C4-2B (cell line): ENCODE data around the gene PSEN1.

Source experiments
- ZFX ChIP-seq: fragments of 450-650 bp; IDR thresholded peaks from 2 replicates; pipeline ENCODE4 v1.6.1; 2017
- TF ChIP-seq, protein P1 (sequence below): fragments of 450-650 bp; conservative IDR thresholded peaks from 2 replicates; pipeline ENCODE4 v1.5.1; 2017; ENCODE audit warnings: mild to moderate bottlenecking

DNA sequence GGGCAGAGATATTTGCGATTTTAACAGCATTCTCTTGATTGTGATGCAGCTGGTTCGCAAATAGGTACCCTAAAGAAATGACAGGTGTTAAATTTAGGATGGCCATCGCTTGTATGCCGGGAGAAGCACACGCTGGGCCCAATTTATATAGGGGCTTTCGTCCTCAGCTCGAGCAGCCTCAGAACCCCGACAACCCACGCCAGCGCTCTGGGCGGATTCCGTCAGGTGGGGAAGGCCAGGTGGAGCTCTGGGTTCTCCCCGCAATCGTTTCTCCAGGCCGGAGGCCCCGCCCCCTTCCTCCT, 271 bp upstream of the PSEN1 start:
- TF ChIP-seq, protein P1, sequence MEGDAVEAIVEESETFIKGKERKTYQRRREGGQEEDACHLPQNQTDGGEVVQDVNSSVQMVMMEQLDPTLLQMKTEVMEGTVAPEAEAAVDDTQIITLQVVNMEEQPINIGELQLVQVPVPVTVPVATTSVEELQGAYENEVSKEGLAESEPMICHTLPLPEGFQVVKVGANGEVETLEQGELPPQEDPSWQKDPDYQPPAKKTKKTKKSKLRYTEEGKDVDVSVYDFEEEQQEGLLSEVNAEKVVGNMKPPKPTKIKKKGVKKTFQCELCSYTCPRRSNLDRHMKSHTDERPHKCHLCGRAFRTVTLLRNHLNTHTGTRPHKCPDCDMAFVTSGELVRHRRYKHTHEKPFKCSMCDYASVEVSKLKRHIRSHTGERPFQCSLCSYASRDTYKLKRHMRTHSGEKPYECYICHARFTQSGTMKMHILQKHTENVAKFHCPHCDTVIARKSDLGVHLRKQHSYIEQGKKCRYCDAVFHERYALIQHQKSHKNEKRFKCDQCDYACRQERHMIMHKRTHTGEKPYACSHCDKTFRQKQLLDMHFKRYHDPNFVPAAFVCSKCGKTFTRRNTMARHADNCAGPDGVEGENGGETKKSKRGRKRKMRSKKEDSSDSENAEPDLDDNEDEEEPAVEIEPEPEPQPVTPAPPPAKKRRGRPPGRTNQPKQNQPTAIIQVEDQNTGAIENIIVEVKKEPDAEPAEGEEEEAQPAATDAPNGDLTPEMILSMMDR = no peak
- TF ChIP-seq ZFX = no peak
